Transverse colon (tissue), 3 donors: ENCODE data around the gene GDPD5.

Experiments
- CTCF ChIP-seq, 5 experiments: fragments of 200-600 bp in 3 of 5; fragments of 450-650 bp in 2 of 5; sonication (generic) in 3 of 5; IDR thresholded peaks; 1 replicate in 2 of 5; 2 replicates in 3 of 5; pipeline ENCODE4 v1.5.1; 2016 to 2017; ENCODE audit warnings: antibody characterized with exemption in 5 of 5, inconsistent platforms in 3 of 5, mild to moderate bottlenecking in 2 of 5, moderate library complexity in 1 of 5
- POLR2A ChIP-seq: fragments of 450-650 bp; IDR thresholded peaks from one replicate; pipeline ENCODE4 v1.6.1; 2016; ENCODE audit warnings: antibody characterized with exemption, mild to moderate bottlenecking, moderate library complexity

GRCh38 chr11:75445315-75445953 lies 80.3 kb downstream of the GDPD5 start:
- TF ChIP-seq CTCF (IDR thresholded peaks at IDR 0.05), result peak; percentile 96 to 98 (median 96)
- TF ChIP-seq POLR2A, result no peak
